Inflammatory macrophage treated with lipopolysaccharide for 1 hour (primary cell): Measurements from ENCODE around the gene CPM.
"Not testable (repeated sequence)": the region's sequence is repeated elsewhere in the genome, so short reads cannot be mapped to it uniquely, and the experiment has no call there.

ENCODE experiments used
- DNase-seq, 2 donors: peaks; one replicate each; pipeline ENCODE4 v3.0.0-alpha.2; 2020 to 2022

CPM gene

DNA sequence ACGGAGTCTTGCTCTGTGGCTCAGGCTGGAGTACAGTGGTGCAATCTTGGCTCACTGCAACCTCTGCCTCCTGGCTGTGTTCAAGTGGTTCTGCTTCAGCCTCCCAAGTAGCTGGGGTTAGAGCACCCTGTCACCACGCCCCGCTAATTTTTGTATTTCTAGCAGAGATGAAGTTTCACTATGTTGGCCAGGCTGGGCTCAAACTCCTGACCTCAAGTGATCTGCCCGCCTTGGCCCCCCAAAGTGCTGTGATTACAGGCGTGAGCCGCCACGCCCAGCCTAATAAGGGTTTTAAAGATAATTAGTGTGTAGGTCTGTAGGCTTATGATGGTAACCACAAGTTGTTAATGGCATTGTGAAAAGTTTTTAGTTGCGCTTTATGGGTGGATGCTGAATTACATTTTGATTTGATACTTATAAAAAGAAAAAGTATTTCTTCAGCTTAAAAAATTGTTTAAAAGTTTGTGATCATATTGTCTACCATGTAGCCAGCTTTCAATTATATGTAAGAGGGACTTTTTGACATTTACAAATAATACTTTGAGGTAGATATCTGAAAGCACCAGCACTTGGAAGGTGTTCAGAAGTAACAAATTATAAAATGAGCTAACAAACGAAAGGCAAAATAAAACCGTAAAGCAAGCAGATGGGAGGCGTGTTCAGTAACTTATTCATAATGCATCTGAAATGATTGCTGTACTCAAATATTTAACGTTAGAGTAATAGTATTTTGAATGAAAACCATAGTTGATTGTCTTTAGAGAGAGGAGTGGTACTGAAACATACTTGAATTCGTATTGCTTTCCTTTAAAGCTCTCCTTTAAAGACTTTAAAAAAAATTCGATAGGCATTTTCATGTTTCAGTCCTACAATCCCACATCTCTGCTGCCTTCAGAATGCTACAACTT lies 87.9 kb downstream of the CPM start:
- DNase-seq = no peak

DNA sequence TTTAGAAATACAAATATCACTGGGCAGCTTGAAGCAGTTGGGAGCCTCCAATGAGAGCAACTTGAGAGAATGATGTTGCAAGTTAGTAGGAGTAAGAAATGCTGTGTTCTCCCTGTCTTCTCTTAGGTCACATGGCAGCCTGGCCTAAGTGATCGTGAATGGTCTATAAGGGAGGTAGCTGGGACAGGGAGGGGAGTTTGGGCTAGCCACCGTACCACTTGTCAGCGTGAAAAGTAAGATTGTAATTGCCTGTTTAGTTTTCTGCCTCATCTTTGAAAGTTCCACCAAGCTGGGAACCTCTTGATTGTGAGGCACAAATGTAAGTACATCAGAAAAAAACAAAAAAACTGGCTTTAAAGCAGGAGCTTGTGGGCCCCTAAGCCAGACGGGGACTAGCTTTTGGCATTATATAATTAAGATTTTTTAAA lies 88.6 kb downstream of the CPM start:
- DNase-seq = no peak

DNA sequence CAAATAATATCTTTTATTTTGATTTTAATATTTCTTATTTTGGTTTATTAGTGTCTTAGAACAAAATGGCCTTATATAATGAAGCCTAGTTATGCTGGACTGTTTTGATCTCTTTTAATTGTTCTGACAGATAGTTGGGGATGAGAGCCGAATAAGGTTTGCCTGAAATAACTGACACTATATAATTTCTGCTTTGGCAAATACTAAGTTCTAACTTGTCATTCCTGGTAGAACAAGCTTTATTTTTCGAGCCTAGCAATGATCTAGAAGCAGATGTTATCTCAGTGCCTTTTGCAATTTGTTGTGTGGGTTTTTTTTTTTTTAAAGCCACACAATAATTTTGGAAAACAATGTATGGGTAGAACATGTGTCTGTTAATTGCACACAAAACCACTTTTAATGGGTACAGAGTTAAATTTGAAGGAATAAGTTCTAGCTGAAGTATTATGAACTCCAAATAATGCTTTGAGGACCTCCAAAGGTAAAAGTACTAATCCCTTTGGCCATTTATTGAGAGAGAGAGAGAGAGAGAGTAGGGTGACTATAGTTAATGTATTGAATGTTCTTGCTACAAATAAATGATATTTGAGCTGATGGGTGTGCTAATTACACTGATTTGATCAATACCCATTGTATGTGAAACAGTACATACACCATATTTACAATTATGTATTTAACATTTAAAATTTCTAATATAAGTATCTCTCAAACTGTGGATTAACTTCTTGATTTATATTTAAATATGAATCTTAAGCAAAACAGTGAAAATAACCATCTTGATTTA lies 90.0 kb downstream of the CPM start:
- DNase-seq = no peak

DNA sequence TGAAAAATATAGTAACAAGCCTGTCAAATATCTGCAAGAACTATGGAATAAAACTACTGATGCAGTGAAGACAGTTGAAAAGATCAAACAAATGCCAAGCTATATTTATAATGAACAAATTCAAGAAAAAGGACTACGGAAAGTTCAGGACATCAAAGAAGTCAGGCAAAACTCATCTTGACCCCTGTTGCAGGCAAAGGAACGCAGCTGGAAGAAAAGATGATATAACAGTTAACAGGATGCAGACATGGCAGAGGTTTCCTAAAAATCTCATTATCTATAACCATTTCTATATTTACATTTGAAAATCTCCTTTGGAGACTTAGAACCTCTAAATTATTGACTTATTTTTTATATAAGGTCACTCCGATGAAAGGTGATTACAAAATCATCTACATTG lies 90.8 kb downstream of the CPM start:
- no peak for DNase-seq

DNA sequence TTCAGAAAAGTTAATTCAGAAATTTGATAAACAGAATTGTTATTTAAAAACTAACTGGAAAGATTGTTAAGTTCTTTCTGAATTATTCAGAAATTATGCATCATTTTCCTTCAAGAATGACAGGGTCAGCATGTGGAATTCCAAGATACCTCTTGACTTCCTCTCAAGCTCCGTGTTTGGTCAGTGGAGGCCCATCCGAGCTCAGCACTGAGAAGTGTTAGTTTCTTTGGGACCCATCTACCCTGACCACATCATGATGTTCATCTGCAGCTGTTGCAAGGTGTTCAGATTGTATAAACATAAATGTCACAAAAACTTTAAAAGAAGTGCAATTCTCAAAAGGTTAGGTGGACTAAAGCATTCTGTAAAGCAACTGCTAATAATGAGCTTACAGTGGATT lies 91.3 kb downstream of the CPM start:
- no peak for DNase-seq

DNA sequence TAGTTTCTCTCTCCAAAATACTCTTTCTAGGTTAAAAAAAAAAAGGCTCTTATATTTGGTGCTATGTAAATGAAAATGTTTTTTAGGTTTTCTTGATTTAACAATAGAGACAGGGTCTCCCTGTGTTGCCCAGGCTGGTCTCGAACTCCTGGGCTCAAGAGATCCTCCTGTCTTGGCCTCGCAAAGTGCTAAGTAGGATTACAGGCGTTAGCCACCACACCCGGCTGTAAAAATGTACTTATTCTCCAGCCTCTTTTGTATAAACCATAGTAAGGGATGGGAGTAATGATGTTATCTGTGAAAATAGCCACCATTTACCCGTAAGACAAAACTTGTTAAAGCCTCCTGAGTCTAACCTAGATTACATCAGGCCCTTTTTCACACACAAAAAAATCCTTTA lies 91.8 kb downstream of the CPM start:
- not testable (repeated sequence) for DNase-seq

DNA sequence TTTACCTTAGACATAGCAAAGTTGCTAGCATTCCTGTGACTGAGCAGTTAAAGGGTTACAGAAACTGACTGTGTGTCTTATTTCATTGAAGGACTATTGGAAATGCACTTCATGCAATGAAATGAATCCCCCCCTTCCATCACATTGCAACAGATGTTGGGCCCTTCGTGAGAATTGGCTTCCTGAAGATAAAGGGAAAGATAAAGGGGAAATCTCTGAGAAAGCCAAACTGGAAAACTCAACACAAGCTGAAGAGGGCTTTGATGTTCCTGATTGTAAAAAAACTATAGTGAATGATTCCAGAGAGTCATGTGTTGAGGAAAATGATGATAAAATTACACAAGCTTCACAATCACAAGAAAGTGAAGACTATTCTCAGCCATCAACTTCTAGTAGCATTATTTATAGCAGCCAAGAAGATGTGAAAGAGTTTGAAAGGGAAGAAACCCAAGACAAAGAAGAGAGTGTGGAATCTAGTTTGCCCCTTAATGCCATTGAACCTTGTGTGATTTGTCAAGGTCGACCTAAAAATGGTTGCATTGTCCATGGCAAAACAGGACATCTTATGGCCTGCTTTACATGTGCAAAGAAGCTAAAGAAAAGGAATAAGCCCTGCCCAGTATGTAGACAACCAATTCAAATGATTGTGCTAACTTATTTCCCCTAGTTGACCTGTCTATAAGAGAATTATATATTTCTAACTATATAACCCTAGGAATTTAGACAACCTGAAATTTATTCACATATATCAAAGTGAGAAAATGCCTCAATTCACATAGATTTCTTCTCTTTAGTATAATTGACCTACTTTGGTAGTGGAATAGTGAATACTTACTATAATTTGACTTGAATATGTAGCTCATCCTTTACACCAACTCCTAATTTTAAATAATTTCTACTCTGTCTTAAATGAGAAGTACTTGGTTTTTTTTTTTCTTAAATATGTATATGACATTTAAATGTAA lies 93.5 kb downstream of the CPM start:
- no peak for DNase-seq

DNA sequence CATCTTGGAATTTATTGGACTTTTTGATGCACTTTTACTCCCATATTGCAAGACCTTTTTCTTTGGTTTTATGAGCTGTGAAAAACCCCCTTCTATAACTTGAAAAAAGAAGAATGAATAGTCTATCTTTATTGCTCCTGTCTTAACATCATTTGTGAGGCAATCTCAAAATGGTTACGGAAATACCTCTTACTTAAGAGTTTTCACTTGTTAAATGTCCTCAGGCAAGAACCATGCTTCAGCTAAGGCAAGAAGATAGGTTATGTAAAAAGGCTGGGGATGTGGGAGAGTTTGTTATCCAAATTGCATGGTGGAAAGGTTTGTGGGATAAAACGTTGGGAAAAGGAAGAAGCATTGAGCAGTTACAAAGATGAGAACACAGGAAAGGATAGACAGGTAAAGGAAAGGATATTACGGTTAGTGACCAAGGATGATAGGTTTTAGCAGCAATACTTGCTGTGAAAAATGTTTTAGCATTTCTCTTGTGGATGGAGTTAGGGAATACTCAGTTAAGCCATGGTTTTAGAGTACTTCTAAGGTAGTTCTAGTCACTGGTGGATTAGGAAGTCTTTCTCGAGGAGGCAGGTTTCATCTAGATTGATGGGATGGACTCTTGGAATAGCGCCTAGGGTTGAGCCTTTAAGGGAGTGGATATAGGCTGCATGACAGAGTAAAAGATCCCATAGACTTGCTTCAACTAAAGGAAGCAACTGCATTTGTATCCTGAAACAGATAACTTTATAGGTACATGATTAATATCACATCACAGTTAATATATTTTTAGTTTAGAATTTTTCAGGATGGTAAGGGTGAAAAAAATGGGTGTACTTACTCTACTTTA lies 94.7 kb downstream of the CPM start:
- DNase-seq = peak in 1 of 2 donors; percentile 15

DNA sequence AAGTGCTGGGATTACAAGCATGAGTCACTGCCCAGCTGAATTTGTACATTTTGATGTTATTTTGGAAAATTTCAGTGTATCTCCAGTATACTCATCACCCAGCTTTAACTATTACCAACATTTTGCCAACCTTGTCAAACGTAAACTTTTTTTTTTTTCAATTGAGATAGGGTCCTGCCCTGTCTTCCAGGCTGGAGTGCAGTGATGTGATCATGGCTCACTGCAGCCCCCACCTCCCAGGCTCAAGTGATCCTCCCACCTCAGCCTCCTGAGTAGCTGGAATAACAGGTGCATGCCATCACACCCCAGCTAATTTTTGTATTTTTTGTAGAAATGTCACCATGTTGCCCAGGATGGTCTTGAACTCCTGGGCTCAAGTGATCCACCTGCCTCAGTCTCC lies 95.8 kb downstream of the CPM start:
- DNase-seq = peak in 1 of 2 donors; percentile 47

DNA sequence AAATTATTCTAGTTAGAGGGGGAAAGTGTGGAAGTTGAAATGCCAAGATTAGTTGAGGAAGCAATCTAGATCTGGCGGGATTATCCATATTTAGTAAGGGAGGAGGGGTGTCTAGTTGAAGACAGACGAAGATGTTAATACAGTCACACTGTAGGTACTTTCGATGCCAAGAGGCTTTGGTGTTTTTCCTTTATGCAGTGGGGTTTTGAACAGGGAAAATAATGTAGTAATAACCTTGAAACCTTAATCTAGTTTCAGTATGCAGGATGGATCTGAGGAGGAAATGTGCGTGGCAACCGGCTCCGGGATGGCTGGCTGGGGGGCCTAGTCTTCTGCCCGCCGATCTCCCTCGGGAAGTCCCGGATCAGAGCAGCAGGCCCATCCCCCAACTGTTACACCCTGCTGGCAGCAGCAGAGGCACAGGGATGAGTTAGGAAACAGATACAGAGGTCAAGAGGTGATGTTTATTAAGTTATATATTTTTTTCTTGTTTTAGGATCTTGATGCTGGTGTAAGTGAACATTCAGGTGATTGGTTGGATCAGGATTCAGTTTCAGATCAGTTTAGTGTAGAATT lies 97.5 kb downstream of the CPM start:
- no peak for DNase-seq

DNA sequence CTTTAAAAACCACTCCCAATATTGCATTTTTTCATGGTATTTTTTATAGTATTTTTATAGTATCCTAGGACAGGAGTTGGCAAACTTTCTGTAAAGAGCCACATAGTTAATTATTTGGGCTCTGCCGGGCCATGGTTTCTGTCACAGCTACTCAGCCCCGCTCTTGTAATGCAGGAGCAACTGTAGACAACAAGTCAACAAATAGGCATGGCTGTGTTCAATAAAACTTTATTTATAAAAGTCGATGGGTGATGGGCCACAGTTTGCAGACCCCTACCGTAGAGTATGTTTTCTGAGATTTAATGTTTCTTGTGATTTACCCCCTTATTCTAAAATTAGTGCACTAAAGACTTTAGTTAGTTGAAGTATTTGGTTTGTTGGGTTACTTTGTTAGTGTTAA lies 99.5 kb downstream of the CPM start:
- DNase-seq = no peak

DNA sequence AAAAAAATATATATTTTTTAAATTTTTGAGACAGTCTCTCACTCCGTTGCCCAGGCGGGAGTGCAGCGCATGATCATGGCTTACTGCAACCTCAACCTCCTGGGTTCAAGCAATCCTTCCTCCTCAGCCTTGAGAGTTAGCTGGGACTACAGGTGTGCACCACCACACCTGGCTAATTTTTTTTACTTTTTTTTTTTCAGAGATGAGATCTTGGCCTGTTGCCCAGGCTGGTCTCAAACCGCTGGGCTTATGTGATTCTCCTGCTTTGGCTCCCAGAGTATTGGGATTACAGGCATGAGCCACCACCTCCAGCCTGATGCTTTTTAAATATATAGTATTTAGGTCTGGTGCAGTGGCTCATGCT lies 100.5 kb downstream of the CPM start:
- no peak for DNase-seq

DNA sequence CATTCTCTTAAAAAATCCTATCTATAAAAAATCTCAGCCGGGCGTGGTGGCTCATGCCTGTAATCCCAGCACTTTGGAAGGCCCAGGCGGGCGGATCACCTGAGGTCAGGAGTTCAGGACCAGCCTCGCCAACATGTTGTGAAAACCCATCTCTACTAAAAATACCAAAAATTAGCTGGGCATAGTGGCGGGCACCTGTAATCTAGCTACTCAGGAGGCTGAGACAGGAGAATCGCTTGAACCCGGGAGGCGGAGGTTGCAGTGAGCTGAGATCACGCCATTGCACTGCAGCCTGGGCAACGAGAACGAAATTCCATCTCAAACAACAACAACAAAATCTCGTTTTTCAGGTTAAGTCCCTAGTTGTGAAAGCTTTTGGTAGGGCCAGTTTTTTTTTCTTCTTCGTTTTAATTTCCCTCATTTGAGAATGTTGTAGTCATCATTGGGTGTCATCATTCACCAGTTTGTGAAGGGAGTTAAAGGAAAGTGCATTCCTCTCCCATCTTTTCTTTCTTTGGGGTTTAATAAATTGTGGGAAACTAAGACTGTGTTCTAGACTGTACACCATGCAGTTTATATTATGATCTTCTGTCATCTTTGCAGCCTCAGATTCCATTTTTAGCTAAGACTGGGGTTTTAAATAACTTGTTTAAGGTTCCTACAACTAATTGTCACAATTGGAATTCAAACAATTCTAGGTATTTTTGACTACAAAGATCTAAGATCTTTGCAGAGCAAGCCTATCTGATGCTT lies 101.0 kb downstream of the CPM start:
- DNase-seq = no peak

DNA sequence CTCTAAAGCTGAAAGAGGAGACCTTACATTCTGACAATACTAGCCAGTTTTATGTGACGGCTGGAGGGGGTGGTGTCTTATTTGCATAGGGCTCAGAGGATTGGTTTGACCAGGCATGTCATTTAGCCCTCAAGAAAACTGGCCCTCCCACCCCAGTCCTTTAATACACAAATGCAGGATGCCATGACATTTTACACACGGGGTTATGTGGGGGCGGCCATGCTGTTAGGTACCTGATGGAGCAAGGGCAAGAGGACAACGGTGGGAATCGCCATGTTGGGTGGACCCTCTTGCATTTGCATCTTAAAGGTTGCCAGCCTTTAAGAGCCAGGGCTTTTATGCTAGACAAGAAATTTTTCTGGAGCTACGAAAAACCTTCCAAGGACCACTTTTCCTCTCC lies 101.7 kb downstream of the CPM start:
- DNase-seq = no peak

DNA sequence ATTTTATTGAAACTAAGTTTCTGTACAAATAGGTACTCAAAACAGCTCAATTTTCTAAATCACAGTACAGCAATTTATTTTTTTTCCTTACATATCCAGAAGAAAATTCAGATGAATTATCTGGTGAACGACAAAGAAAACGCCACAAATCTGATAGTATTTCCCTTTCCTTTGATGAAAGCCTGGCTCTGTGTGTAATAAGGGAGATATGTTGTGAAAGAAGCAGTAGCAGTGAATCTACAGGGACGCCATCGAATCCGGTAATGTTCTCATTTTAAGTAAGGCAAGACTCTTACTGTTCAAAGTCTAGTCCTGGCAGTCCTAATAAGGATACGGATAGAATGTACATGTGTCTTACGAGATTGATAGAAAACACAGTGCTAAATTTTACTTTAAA lies 104.3 kb downstream of the CPM start:
- DNase-seq = no peak

DNA sequence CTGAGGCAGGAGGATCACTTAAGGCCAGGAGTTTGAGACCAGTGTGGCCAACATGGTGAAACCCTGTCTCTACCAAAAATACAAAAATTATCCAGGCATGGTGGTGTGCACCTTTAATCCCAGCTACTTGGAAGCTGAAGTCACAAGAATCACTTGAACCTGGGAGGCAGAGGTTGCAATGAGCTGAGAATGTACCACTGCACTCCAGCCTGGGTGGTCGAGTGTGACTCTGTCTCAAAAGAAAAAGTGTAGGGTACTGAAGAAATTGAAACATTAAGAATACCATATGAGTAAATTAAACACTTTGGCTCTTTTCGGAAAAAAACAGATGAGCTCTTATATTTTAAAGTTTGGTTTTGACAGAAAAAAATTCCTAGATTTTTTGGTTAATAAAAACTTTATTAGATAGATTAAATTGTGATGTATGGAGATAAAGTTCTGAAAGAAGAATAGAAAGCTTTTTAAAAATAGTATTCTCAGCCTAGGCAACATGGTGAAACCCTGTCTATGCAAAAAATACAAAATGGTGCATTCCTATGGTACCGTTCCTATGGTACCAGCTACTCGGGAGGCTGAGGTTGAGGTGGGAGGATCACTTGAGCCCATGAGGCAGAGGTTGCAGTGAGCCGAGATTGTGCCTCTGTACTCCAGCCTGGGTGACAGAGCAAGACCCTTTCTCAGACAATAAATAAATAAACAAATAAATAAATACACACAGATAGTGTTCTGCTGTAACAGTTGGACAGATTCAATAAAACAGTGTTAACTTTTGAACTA lies 104.9 kb downstream of the CPM start:
- DNase-seq = no peak

DNA sequence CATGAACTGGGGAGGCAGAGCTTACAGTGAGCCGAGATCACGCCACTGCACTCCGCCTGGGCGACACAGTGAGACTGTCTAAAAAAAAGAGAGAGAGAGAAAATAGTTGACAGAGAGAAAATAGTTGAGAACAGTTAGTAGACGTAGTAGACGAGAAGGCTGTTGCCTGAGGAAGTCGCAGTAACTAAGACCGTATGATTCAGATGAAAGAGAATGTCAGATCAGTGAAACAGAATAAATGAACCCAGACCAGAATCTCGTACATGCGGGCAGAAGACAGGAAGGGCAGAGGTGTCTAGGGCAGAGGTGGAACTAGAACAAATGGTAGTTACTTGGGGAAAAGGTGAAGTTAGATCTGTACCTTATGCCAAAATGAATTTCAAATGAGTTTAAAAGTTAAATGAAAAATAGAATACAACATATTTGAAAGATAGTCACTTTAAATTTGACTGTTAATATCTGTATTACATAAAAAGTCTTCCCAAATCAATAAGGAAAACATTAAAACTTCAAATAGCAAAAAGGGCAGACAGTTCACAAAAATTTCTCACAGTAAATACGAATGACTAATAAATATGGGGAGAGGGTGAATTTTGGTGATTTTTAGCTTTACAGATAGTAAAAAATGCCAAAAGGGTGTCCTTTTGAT lies 107.3 kb downstream of the CPM start:
- DNase-seq = no peak

DNA sequence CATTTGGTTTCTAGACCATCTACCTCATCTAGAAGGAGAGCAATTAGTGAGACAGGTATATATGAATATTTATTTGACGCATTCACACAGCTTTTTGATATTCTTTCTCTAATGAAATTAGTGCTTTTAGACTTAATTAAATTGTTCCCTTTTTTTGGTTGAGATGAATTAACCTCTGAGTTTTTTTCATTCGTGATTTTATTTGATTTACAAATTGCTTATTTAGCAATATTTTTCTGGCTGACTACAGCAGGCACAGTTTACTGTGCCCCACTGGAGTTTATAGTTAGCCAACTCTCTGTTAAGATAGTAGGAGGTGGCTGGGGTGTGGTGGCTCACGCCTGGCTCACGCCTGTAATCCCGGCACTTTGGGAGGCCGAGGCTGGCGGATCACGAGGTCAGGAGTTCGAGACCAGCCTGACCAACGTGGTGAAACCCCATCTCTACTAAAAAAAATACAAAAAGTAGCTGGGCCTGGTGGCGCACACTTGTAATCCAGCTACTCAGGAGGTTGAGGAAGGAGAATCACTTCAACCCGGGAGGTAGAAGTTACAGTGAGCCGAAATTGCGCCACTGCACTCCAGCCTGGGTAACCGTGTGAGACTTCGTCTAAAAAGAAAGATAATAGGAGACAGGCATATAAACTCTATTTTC lies 108.2 kb downstream of the CPM start:
- DNase-seq = no peak

DNA sequence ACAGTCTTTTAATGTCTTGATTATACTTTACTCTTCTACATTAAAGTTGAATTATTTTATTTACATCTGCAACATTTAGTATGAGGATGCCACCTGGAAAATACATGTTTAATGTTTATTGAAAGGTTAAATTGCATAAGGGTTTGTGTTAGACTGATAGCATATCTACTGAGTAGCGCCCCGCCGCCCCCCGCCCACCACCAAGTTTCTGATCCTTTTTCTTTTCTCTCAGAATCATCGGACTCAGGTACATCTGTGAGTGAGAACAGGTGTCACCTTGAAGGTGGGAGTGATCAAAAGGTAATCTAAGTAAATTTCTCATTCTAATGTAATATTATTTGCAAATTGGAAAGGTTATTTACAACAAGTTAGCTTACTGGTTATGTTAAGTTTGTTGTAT lies 108.8 kb downstream of the CPM start:
- no peak for DNase-seq
